IMR-90 (cell line): ENCODE results near the gene KLK10. TPM values are rescaled to one million over a fixed set of nuclear protein-coding genes. Genes with fewer than 3 reads are reported as not detected.

Source experiments
- ATAC-seq: fragments of 200-7000 bp; cut with Tn5 transposase; 2 replicates; pipeline ENCODE4 v1.9.1; 2020; ENCODE audit warnings: low read depth, mild to moderate bottlenecking, moderate library complexity
- BruUV-seq: library from RNA; stranded (reverse); fragments of 400-500 nt; replicated peaks from 2 replicates; lab custom pipeline; 2021; lab: Mats Ljungman, UMichigan
- CTCF ChIA-PET: fragments of 300-600 bp; formaldehyde crosslinking; extraction: SDS; loops from one replicate; lab custom pipeline; 2021; ENCODE audit warnings: antibody characterized with exemption; lab: Yijun Ruan, JAX
- POLR2A ChIA-PET: fragments of 300-600 bp; sonication (Branson Sonifier 250); formaldehyde crosslinking; loops from one replicate; lab custom pipeline; 2022; ENCODE audit warnings: antibody characterized with exemption; ENCODE audit not compliant: unreplicated experiment; lab: Charles Lee
- DNase-seq: peaks from one replicate; pipeline ENCODE4 v3.0.0; 2013
- H2AFZ ChIP-seq: replicated peaks from 2 replicates; pipeline ENCODE3; 2013; ENCODE audit warnings: low read length, mild to moderate bottlenecking; ENCODE audit not compliant: poor library complexity
- H2AK5ac ChIP-seq: 2 replicates; pipeline ENCODE4 v1.6.1; 2013; ENCODE audit warnings: low read depth, low read length, inconsistent platforms
- H2AK9ac ChIP-seq: replicated peaks from 2 replicates; pipeline ENCODE3; 2013; ENCODE audit warnings: mild to moderate bottlenecking, low read depth, low read length, moderate library complexity; ENCODE audit not compliant: poor library complexity
- H2BK120ac ChIP-seq: 2 replicates; pipeline ENCODE4 v1.6.1; 2013; ENCODE audit warnings: low read depth, low read length, inconsistent platforms
- H2BK15ac ChIP-seq: 3 replicates; pipeline ENCODE4 v1.6.1; 2013; ENCODE audit warnings: low read depth, low read length, inconsistent platforms
- H2BK20ac ChIP-seq: 2 replicates; pipeline ENCODE4 v1.6.1; 2013; ENCODE audit warnings: low read depth, mild to moderate bottlenecking, inconsistent platforms, low read length, moderate library complexity
- H2BK5ac ChIP-seq: 2 replicates; pipeline ENCODE4 v1.6.1; 2013; ENCODE audit warnings: mild to moderate bottlenecking, low read depth, low read length, inconsistent platforms; ENCODE audit not compliant: poor library complexity, severe bottlenecking
- H3K14ac ChIP-seq: replicated peaks from 2 replicates; pipeline ENCODE4 v1.6.1; 2013; ENCODE audit warnings: low read depth, low read length, inconsistent platforms
- H3K18ac ChIP-seq: 2 replicates; pipeline ENCODE4 v1.6.1; 2013; ENCODE audit warnings: low read depth, low read length, control low read depth
- H3K23ac ChIP-seq: 2 replicates; pipeline ENCODE4 v1.6.1; 2013; ENCODE audit warnings: low read depth, low read length, inconsistent platforms
- H3K27ac ChIP-seq: 2 replicates; pipeline ENCODE4 v1.5.1; 2013; ENCODE audit warnings: mild to moderate bottlenecking, control low read depth, low read length; ENCODE audit not compliant: insufficient read depth
- H3K27me3 ChIP-seq: 2 replicates; pipeline ENCODE4 v1.6.1; 2013; ENCODE audit warnings: low read length; ENCODE audit not compliant: control insufficient read depth, insufficient read depth
- H3K36me3 ChIP-seq: 2 replicates; pipeline ENCODE4 v1.6.1; 2013; ENCODE audit warnings: low read length, mixed read lengths; ENCODE audit not compliant: control insufficient read depth, insufficient read depth
- H3K4ac ChIP-seq: 2 replicates; pipeline ENCODE4 v1.6.1; 2013; ENCODE audit warnings: low read depth, low read length, inconsistent platforms
- H3K4me1 ChIP-seq: 2 replicates; pipeline ENCODE4 v1.6.1; 2013; ENCODE audit warnings: low read length, mixed read lengths; ENCODE audit not compliant: control insufficient read depth, insufficient read depth
- H3K4me2 ChIP-seq: 2 replicates; pipeline ENCODE4 v1.6.1; 2013; ENCODE audit warnings: low read depth, mild to moderate bottlenecking, control low read depth, low read length, moderate library complexity
- H3K4me3 ChIP-seq: 2 replicates; pipeline ENCODE4 v1.5.1; 2013; ENCODE audit warnings: low read depth, mild to moderate bottlenecking, control low read depth, low read length, moderate library complexity; ENCODE audit not compliant: insufficient read depth
- H3K56ac ChIP-seq: 2 replicates; pipeline ENCODE4 v1.6.1; 2013; ENCODE audit warnings: low read length, inconsistent platforms; ENCODE audit not compliant: insufficient read depth; ENCODE audit errors: extremely low read depth
- H3K79me1 ChIP-seq, 2 experiments: 2 replicates each; pipeline ENCODE4 v1.6.1; 2013; ENCODE audit warnings: low read length in 2 of 2, inconsistent platforms in 1 of 2, low read depth in 1 of 2
- H3K9ac ChIP-seq: 2 replicates; pipeline ENCODE4 v1.6.1; 2013; ENCODE audit warnings: low read depth, low read length, control low read depth
- H3K9me1 ChIP-seq: 2 replicates; pipeline ENCODE4 v1.6.1; 2013; ENCODE audit warnings: low read length, inconsistent platforms; ENCODE audit not compliant: insufficient read depth
- H3K9me3 ChIP-seq: 2 replicates; pipeline ENCODE4 v1.6.1; 2013; ENCODE audit warnings: low read length; ENCODE audit not compliant: control insufficient read depth, insufficient read depth
- H4K20me1 ChIP-seq: 2 replicates; pipeline ENCODE4 v1.6.1; 2013; ENCODE audit warnings: low read length, inconsistent platforms; ENCODE audit not compliant: insufficient read depth
- H4K5ac ChIP-seq: 2 replicates; pipeline ENCODE4 v1.6.1; 2013; ENCODE audit warnings: mild to moderate bottlenecking, low read depth, low read length, control low read depth
- H4K8ac ChIP-seq, 2 experiments: 2 replicates each; pipeline ENCODE4 v1.6.1; 2013; ENCODE audit warnings: low read depth in 2 of 2, low read length in 2 of 2, control low read depth in 1 of 2, inconsistent platforms in 1 of 2
- H4K91ac ChIP-seq: 2 replicates; pipeline ENCODE4 v1.6.1; 2013; ENCODE audit warnings: low read depth, low read length, inconsistent platforms; ENCODE audit not compliant: insufficient read depth
- ELK1 ChIP-seq: fragments of 150-350 bp; IDR thresholded peaks from 2 replicates; pipeline ENCODE4 v1.6.1; 2016; ENCODE audit warnings: low read depth, mild to moderate bottlenecking, low read length, moderate library complexity, borderline replicate concordance
- FOS ChIP-seq: fragments of 150-350 bp; IDR thresholded peaks from 2 replicates; pipeline ENCODE4 v1.6.1; 2016; ENCODE audit warnings: low read depth, low read length
- MAFK ChIP-seq: IDR thresholded peaks from 2 replicates; pipeline ENCODE4 v1.6.1; 2012; ENCODE audit warnings: low read depth, low read length, improper control_type of control experiment
- POLR2A ChIP-seq: IDR thresholded peaks from 2 replicates; pipeline ENCODE4 v1.6.1; 2012; ENCODE audit warnings: mild to moderate bottlenecking, low read depth, low read length
- RAD21 ChIP-seq: IDR thresholded peaks from 2 replicates; pipeline ENCODE4 v1.6.1; 2012; ENCODE audit warnings: low read length, improper control_type of control experiment
- USF2 ChIP-seq: fragments of 150-350 bp; IDR thresholded peaks from 2 replicates; pipeline ENCODE4 v1.6.1; 2017; ENCODE audit warnings: mild to moderate bottlenecking, antibody characterized with exemption, low read length, low read depth
- WGBS, 2 experiments: methylation state at CpG; one replicate each; pipeline versions ENCODE4 v1.1.5 to v1.1.7; 2013; ENCODE audit warnings: missing lambda C conversion rate in 2 of 2; ENCODE audit not compliant: insufficient read length in 1 of 2; ENCODE audit errors: extremely low coverage in 2 of 2; 5-methylcytosine and 5-hydroxymethylcytosine counted together
- dilution Hi-C: fragments of 300-500 bp; cut with HindIII; formaldehyde crosslinking; loops from one replicate; pipeline ENCODE4 v1.14.3; 2018; ENCODE audit warnings: low sequenced_read_pairs; ENCODE audit not compliant: unreplicated experiment
- in situ Hi-C: fragments of 300-500 bp; cut with MboI; formaldehyde crosslinking; loops from 3 replicates; pipeline ENCODE4 v1.14.3; 2019; ENCODE audit warnings: low sequenced_read_pairs, inconsistent platforms, mixed read lengths
- intact Hi-C: fragments of 100-400 bp; cut with micrococcal nuclease; formaldehyde crosslinking; loops from 2 replicates; pipeline ENCODE4 v1.10.0; 2022
- polyA plus RNA-seq, 3 experiments: library from polyadenylated mRNA; depleted of rRNA; stranded (reverse); fragments of >200 nt; gene quantifications; 2 replicates each; pipeline ENCODE4 v1.2.3, GENCODE V29; 2012; ENCODE audit warnings: low replicate concordance in 1 of 3
- total RNA-seq: library from RNA; depleted of rRNA; stranded (reverse); fragments of >200 nt; gene quantifications from 2 replicates; pipeline ENCODE4 v1.2.3, GENCODE V29; 2012

KLK10 gene
- total and polyA plus RNA-seq, 2 of the 4 experiments (the other 2 are of a cell fraction): not detected

- no peak for ATAC-seq
- Histone ChIP-seq H3K4me1 (no peaks in the 10 kb centered on the region), H3K36me3 (no peaks in the 10 kb centered on the region), H3K56ac (no peak overlapping the region), H3K4ac (no peak overlapping the region), H3K9ac (no peak overlapping the region), H4K5ac (no peak overlapping the region), H3K4me2 (no peak overlapping the region), H2AK9ac (no peak overlapping the region), H3K27me3 (no peaks in the 10 kb centered on the region), H4K20me1 (no peaks in the 10 kb centered on the region), H4K91ac (no peak overlapping the region), H2BK5ac (no peak overlapping the region), H2AFZ (no peak overlapping the region), H3K9me1 (no peaks in the 10 kb centered on the region), H3K14ac (no peak overlapping the region), H2BK120ac (no peak overlapping the region), H3K9me3 (no peaks in the 10 kb centered on the region), H3K18ac (no peak overlapping the region), H3K4me3 (no peak overlapping the region), H2AK5ac (no peak overlapping the region), H3K79me1 (no peaks in the 10 kb centered on the region), H3K27ac (no peak overlapping the region), H3K23ac (no peak overlapping the region), H4K8ac (no peak overlapping the region), H2BK15ac (no peak overlapping the region), H2BK20ac (no peak overlapping the region)
- POLR2A ChIA-PET: no interaction called here
- BruUV-seq: no TSS peak
- intact Hi-C loops (no loop called here), dilution Hi-C loops (no loop called here), in situ Hi-C loops (no loop called here)
- TF ChIP-seq FOS (no peak), POLR2A (no peak), RAD21 (no peak), ELK1 (no peak), MAFK (no peak), USF2 (no peak)
- no peak for DNase-seq
- no CpG with 5 or more reads among the region's 5 CpGs for WGBS, 2 experiments
- CTCF ChIA-PET: no interaction called here
Measured at GRCh38 chr19:50978772-50979390, 40.6 kb downstream of the KLK10 start.
